ENCODE measurements around the gene DNER. TPM values are rescaled to one million over a fixed set of nuclear protein-coding genes. Genes with fewer than 3 reads are reported as not detected.
"Not testable (repeated sequence)": the region's sequence is repeated elsewhere in the genome, so short reads cannot be mapped to it uniquely, and the experiment has no call there.

Gene DNER
- total RNA-seq, 1 donor from 2014 or later, result 86.7 TPM

- DNase-seq, result peak; percentile 9
Observed at GRCh38 chr2:229715895-229716507, 1.6 kb upstream of the DNER start.

GRCh38 chr2:229714736-229715541 lies 584 bp upstream of the DNER start:
- DNase-seq, result peak; percentile 16

- DNase-seq, result peak; percentile 42
Observed at GRCh38 chr2:229713371-229714079, 830 bp downstream of the DNER start.

- no peak for DNase-seq
Observed at GRCh38 chr2:229712136-229712535, 2.2 kb downstream of the DNER start.

- DNase-seq, result no peak
Observed at GRCh38 chr2:229708335-229708734, 6.0 kb downstream of the DNER start.

GRCh38 chr2:229703909-229704630 lies 10.3 kb downstream of the DNER start:
- DNase-seq, result no peak

GRCh38 chr2:229701716-229702115 lies 12.6 kb downstream of the DNER start:
- DNase-seq, result no peak

- no peak for DNase-seq
Observed at GRCh38 chr2:229701062-229701461, 13.3 kb downstream of the DNER start.

- DNase-seq, result no peak
Observed at GRCh38 chr2:229695961-229696360, 18.4 kb downstream of the DNER start.

GRCh38 chr2:229693845-229694244 lies 20.5 kb downstream of the DNER start:
- DNase-seq, result not testable (repeated sequence)

- DNase-seq, result no peak
Observed at GRCh38 chr2:229691631-229692030, 22.7 kb downstream of the DNER start.

GRCh38 chr2:229689307-229689839 lies 25.0 kb downstream of the DNER start:
- peak; percentile 11 for DNase-seq

- no peak for DNase-seq
Observed at GRCh38 chr2:229688141-229688540, 26.2 kb downstream of the DNER start.

GRCh38 chr2:229686122-229686919 lies 28.0 kb downstream of the DNER start:
- no peak for DNase-seq

- DNase-seq, result no peak
Observed at GRCh38 chr2:229684942-229685562, 29.3 kb downstream of the DNER start.

GRCh38 chr2:229679393-229680125 lies 34.8 kb downstream of the DNER start:
- no peak for DNase-seq

- no peak for DNase-seq
Observed at GRCh38 chr2:229675569-229675968, 38.8 kb downstream of the DNER start.

GRCh38 chr2:229674830-229675530 lies 39.4 kb downstream of the DNER start:
- DNase-seq, result no peak

- no peak for DNase-seq
Observed at GRCh38 chr2:229673676-229674075, 40.7 kb downstream of the DNER start.

- no peak for DNase-seq
Observed at GRCh38 chr2:229672021-229672420, 42.3 kb downstream of the DNER start.
